Endothelial cell of umbilical vein (primary cell): ENCODE measurements around the gene FOXP1.

Experiments used
- CTCF ChIP-seq, 2 donors: IDR thresholded peaks; 1 replicate in 1 of 2; 2 replicates in 1 of 2; pipeline ENCODE4 v1.5.1; 2011; ENCODE audit warnings: low read length in 2 of 2, mild to moderate bottlenecking in 2 of 2, moderate library complexity in 2 of 2, control low read depth in 1 of 2, inconsistent platforms in 1 of 2, low read depth in 1 of 2; ENCODE audit not compliant: insufficient read depth in 1 of 2; ENCODE audit errors: extremely low read depth in 1 of 2
- MAX ChIP-seq: IDR thresholded peaks from 2 replicates; pipeline ENCODE4 v1.6.1; 2011; ENCODE audit not compliant: insufficient read depth, insufficient read length
- POLR2A ChIP-seq: IDR thresholded peaks from 2 replicates; pipeline ENCODE4 v1.6.1; 2012; ENCODE audit warnings: low read depth, mild to moderate bottlenecking, control low read depth, low read length
- POLR2AphosphoS5 ChIP-seq: IDR thresholded peaks from 2 replicates; pipeline ENCODE4 v1.6.1; 2012; ENCODE audit warnings: low read depth, mild to moderate bottlenecking, control low read depth, low read length, moderate library complexity; ENCODE audit not compliant: insufficient read depth

- TF ChIP-seq CTCF (IDR thresholded peaks at IDR 0.05; ENCODE audit: extremely low read depth in 1 of 2, insufficient read depth in 1 of 2, low read depth in 1 of 2, low read length in 2 of 2) (no peak), POLR2A (no peak), MAX (no peak), POLR2AphosphoS5 (no peak)
These were observed 32.1 kb downstream of the FOXP1 start for GRCh38 chr3:71551311-71551919.
